ENCODE results near the gene CHRNG. TPM values are rescaled to one million over a fixed set of nuclear protein-coding genes. Genes with fewer than 3 reads are reported as not detected.
A peak's percentile ranks its signal among the peaks of the same experiment; 100 is the strongest.

Gene CHRNG, protein sequence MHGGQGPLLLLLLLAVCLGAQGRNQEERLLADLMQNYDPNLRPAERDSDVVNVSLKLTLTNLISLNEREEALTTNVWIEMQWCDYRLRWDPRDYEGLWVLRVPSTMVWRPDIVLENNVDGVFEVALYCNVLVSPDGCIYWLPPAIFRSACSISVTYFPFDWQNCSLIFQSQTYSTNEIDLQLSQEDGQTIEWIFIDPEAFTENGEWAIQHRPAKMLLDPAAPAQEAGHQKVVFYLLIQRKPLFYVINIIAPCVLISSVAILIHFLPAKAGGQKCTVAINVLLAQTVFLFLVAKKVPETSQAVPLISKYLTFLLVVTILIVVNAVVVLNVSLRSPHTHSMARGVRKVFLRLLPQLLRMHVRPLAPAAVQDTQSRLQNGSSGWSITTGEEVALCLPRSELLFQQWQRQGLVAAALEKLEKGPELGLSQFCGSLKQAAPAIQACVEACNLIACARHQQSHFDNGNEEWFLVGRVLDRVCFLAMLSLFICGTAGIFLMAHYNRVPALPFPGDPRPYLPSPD
- not detected in 2 replicates for total RNA-seq (2014; rRNA removed; shearing (Covaris generic))

DNA sequence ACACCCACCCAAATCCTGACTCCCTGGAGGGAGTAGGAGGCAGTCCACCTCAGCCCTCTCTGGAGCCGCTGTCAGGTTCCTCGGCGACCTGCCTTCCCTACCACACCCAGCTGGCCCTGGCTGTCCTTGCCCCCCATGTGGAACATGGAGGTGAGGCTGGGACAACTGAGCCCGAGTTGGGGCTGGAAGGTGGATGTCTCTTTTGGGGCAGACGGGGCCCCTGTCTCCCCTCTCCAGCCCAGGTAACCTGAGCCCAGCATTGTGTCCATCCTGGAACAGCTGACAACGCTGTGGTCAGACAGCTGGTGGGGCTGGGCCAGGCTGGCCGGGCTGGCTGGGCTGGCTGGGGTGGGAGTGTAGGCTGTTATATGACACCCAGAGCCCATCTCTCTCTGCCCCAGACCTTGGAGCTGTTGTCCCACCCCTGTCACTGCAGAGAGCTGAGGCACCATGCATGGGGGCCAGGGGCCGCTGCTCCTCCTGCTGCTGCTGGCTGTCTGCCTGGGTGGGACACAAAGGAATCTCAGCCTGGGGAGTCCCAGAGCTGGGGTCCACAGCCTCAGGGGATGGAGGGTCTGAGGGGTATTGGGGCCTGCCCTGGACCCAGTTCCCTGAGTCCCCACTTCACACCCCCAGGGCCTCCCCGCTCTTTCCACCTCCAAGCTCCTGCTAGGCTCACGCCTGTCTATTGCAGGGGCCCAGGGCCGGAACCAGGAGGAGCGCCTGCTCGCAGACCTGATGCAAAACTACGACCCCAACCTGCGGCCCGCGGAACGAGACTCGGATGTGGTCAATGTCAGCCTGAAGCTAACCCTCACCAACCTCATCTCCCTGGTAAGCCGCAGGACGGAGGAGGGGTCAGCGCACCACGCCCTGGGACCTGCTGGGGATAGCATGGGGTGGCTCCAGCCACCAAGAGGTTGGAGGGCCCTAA, at the start of gene CHRNG:
Gene CHRNG (plus strand): TSS at position 395 of the 934 bp plus-strand sequence. CDS start 56 bp downstream, at position 451.
- no peaks in the 10 kb centered on the region for H3K27me3 ChIP-seq (ENCODE audit: control insufficient read depth, insufficient read depth, low read length)
- H3K36me3 ChIP-seq (replicated peaks; ENCODE audit: control insufficient read depth, insufficient read depth, low read length), result no peaks in the 10 kb centered on the region
- DNase-seq, result peak; percentile 75
- no peak within 1 kb of the TSS for H3K4me3 ChIP-seq (ENCODE audit: insufficient read depth, low read depth, low read length)

DNA sequence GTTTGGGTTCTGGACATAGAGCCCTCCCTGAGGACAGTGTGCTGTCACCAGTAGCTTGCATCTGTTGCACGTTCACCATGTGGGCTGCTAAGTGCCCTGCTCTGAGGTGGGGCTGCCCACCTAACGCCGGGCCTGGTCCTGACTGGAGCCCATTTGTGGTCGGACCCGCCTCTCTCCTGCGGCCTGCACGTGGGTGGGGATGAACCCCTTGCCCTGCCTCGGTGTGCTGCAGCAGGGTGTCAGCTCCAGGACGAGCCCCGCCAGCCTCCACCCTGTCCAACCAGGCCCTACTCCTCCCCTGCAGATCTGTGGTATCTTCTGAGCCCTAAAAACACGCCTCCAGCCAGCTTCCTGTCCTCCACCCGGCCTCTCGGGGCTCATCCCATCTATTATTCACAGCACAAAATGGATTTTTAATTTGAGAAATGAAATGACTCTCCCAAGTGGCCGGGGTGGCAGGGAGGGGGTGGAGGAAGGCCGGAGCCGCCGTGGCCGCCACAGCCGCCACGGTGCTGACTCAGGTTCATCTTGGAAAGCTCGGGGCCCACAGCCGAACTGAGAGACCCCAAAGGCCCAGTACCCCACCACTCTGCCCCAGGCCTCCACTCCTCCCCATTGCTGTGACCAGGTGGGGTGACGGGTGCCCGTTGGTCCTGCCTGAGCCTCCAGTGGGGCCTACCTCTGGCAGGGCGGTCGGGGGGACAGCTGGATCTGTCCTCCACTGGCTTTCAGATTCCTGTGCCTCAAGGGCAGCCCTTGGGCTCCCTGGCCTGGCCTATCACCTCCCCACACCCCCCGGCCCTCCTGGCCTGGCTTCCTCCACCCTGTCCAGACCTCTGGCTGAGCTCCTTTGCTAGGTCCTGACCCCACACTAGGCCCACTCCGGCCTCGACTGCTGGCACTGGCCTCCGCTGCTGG, 49.0 kb upstream of the CHRNG start:
- Histone ChIP-seq H3K27me3 (ENCODE audit: control insufficient read depth, insufficient read depth, low read length) (peaks cover 37% of the 10 kb centered on the region), H3K36me3 (replicated peaks; ENCODE audit: control insufficient read depth, insufficient read depth, low read length) (no peaks in the 10 kb centered on the region), H3K4me3 (ENCODE audit: insufficient read depth, low read depth, low read length) (no peak overlapping the region)
- peak; percentile 58 for DNase-seq

DNA sequence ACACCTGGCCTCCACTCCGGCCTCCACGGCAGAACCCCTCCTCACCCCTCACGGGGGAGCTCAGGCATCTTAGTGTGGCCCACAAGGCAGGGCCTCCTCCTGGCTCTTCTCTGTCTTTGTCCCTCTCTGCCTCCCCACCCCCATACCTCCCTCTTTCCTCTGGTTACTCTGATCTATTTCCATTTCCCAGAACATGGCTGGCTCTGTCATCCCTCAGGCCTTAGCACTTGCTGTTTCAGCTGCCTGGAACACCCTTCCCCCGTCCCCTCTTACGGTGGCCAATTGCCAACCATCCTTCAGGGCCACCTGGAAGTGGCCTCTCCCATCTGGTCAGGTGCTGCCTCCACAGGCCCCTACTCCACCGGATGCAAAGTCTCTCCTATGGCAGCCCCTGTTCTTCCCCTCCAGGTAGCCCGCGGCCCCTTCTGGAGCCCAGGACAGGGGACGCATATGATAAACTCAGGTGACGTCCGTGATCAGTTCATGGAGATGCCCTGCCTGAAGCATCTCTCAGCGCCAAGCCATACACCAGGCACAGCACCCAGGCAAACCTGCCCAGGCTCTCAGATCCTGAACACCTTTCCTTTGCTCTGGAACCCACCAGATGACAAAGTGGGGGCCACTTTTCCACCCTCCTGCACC, 48.2 kb upstream of the CHRNG start:
- peaks cover 30% of the 10 kb centered on the region for H3K27me3 ChIP-seq (ENCODE audit: control insufficient read depth, insufficient read depth, low read length)
- no peaks in the 10 kb centered on the region for H3K36me3 ChIP-seq (replicated peaks; ENCODE audit: control insufficient read depth, insufficient read depth, low read length)
- H3K4me3 ChIP-seq (ENCODE audit: insufficient read depth, low read depth, low read length), result no peak overlapping the region
- DNase-seq, result peak; percentile 56

DNA sequence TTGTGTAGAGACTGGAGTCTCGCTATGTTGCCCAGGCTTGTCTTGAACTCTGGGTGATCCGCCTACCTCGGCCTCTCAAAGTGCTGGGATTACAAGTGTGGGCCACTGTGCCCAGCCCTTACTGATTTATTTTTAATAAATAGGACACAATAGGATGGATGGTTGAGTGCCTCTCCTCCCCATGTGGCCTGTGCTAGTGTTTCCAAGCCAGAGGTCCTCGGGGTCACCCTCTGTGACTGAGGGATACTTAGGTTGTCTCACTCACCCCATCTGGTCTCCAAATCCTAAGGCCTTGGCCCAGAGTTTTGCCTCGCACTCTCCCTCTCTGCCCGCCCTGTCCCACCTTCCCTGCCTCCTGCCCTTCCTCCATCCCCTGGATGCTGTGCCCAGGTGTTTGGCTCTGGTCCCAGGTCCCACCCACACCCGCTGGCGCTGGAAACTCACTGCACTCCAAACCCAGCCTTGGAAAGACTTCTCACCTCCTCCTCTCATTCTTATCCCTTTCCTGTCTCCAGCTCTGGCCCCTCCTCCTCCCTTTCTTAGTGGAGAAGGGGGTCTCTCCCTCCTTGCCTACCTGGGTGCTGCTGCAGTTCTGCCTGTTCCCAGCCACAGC, 47.1 kb upstream of the CHRNG start:
- Histone ChIP-seq H3K27me3 (ENCODE audit: control insufficient read depth, insufficient read depth, low read length) (peaks cover 19% of the 10 kb centered on the region), H3K4me3 (ENCODE audit: insufficient read depth, low read depth, low read length) (no peak overlapping the region), H3K36me3 (replicated peaks; ENCODE audit: control insufficient read depth, insufficient read depth, low read length) (no peaks in the 10 kb centered on the region)
- no peak for DNase-seq

DNA sequence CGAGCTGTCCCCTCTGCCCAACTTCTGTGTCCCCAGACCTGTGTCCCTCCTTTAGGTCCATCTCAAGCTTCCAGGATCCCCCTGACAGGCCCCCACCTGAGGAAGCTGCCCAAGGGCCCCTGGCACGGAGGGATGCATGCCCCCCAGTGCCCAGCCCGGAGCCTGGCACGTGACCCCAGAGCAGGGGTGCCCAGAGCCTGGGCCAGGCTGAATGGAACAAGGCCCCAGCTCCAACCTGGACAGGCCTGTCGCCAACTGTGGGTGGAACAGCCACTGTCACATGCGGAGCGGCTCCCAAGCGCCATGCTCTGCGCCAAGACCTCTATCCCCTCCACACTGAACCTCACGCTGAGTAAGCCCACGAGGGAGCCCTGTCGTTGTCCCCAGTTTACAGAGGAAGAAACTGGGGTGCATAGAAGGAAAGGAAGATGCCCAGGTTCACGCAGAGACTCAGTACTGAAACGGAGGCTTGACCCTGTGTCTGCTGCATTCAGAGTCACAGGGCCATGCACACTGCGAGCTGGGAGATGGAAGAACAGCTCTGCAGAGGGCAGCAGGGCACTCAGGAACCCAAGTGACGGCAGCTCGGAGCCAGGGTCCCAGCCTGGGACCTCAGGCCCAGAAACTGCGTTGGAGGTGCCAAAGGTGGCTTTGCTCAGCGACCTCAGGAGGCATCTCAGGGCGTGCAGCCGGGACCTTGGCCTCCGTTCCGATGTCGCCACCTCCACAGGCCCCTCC, 46.4 kb upstream of the CHRNG start:
- Histone ChIP-seq H3K36me3 (replicated peaks; ENCODE audit: control insufficient read depth, insufficient read depth, low read length) (no peaks in the 10 kb centered on the region), H3K27me3 (ENCODE audit: control insufficient read depth, insufficient read depth, low read length) (peaks cover 13% of the 10 kb centered on the region), H3K4me3 (ENCODE audit: insufficient read depth, low read depth, low read length) (no peak overlapping the region)
- no peak for DNase-seq

DNA sequence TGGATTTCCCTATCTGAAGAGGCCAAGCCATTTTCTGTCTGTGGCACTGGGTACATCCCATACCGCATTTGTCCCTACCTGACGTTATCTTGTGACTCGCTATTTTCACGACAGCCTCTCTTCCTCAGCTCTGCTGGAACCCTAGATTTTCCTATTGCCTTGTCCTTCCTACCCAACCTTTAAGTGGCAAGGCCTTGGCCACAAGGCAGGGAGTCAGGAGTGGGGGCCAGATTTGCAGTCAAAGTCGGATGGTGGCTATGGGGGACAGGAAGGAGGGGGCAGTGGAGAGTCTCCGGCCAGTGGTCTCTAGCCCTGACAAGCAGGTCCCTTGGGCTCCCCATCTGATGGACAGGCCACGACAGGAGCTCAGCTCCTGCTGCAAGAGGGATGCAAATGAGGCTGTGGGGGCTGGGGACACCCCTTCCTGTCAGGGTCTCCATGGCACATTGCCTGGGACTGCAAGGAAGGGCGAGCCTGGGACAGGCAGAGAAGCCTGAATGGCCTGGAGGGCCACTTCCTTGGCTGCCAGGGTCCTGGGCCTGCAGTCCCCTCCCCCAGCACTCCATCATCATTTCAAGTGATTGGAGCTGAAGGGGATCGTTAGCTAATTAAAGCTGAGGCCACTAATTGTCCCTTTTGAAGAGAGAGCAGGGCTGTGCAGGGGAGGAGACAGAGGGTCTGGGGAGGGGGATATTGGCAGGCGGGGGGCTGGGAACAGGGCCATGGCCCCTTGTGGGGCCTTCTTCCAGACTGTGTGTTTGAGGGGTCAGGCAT, 45.6 kb upstream of the CHRNG start:
- Histone ChIP-seq H3K27me3 (ENCODE audit: control insufficient read depth, insufficient read depth, low read length) (peaks cover 6% of the 10 kb centered on the region), H3K4me3 (ENCODE audit: insufficient read depth, low read depth, low read length) (no peak overlapping the region), H3K36me3 (replicated peaks; ENCODE audit: control insufficient read depth, insufficient read depth, low read length) (no peaks in the 10 kb centered on the region)
- peak; percentile 58 for DNase-seq

DNA sequence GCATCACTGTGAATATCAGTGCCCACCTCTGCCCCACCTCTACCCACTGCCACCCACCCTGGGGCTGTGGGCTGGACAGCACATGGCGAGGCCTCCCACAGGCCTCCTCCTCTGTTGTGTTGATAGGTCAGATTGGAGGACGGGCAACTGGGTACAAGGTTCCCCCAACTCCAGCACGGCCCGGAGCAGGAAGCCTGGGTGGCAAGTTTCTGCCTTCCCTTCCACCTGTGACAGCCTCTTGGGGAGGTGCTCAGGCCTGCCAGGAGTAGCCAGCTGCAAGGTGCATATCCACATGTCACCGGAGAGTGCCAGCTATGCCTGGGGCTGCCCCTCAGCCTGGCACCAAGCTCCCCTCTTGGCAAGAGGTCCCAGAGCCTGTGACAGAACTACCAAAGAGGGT, 45.0 kb upstream of the CHRNG start:
- peaks cover 3% of the 10 kb centered on the region; the same call in 1 of the 2 replicates for H3K27me3 ChIP-seq (ENCODE audit: control insufficient read depth, insufficient read depth, low read length)
- no peaks in the 10 kb centered on the region for H3K36me3 ChIP-seq (replicated peaks; ENCODE audit: control insufficient read depth, insufficient read depth, low read length)
- no peak overlapping the region for H3K4me3 ChIP-seq (ENCODE audit: insufficient read depth, low read depth, low read length)
- no peak for DNase-seq

DNA sequence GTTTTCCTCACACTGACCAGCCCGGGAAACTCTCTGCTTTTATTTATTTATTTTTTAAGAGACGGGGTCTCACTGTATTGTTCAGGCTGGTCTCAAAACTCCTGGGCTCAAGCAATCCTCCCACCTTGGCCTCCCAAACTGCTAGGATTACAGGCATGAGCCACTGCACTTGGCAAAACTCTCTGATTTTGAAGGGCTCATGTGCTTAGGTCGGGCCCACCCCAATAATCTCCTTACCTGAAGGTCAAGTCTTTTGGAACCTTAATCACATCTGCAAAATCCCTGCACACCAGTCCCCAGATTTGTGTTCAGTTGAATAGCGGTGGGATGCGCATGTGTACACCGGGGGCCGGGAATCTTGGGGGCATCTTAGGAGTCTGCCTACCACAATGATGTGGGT, 44.2 kb upstream of the CHRNG start:
- DNase-seq, result no peak
- no peaks in the 10 kb centered on the region; the same call in 1 of the 2 replicates for H3K27me3 ChIP-seq (ENCODE audit: control insufficient read depth, insufficient read depth, low read length)
- H3K36me3 ChIP-seq (replicated peaks; ENCODE audit: control insufficient read depth, insufficient read depth, low read length), result no peaks in the 10 kb centered on the region
- no peak overlapping the region for H3K4me3 ChIP-seq (ENCODE audit: insufficient read depth, low read depth, low read length)

DNA sequence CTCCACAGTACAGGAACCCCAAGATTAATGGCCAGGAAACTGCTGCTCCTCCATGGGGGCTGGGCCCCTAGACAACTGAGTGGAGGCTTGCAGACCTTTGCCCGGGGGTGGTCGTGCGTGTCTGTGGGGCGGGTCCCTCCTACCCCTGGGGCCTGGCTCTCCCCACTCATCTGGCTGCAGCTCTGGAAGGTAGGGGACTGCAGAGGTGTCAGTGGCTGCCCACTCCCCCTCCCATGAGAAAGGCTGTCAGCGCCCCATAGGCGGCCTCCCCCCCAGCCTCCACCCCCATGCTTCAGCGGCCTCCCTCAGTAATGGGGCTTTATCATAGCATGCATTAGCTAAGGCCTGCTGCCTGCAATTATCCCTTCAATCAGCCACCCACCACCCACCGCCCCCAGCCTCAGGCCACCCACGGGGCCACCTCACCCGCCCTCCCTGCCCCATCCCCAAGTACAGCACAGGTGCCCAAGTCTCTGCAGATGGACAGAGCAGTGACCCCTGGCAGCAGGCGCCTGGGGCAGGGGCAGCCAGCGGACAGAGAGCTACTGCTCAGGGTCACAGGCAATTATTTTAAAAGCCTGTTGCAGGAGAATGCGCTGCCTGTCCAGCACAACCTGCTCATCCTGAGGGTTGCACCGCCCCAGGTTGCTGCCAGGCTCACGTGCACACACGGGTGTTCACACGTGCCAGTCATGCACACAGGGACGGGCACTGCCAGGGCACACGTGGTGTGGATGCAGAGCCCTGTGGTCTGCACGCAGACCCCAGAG, 42.8 kb upstream of the CHRNG start:
- H3K4me3 ChIP-seq (ENCODE audit: insufficient read depth, low read depth, low read length), result no peak overlapping the region
- peaks cover 2% of the 10 kb centered on the region for H3K27me3 ChIP-seq (ENCODE audit: control insufficient read depth, insufficient read depth, low read length)
- no peaks in the 10 kb centered on the region for H3K36me3 ChIP-seq (replicated peaks; ENCODE audit: control insufficient read depth, insufficient read depth, low read length)
- no peak for DNase-seq

DNA sequence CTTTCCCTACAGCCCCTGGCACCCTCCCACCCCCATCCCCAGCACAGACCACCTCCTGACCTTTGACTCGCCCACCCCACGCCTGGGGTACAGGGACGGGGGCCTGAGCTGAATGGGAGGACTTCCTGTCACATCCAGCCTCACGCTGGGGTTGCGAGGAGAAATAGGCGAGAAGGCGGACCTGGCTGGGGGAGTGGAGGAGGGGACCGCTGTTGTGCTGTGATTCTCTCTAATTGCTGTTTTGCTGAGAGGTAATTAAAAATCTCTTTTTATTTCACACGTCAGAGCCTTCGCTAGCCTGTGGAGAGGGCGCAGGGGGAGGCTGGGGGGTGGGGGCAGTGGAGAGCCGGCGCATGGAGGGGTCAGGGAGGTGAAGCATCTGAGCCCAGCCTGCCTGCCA, 42.1 kb upstream of the CHRNG start:
- H3K27me3 ChIP-seq (ENCODE audit: control insufficient read depth, insufficient read depth, low read length), result peaks cover 4% of the 10 kb centered on the region
- no peaks in the 10 kb centered on the region for H3K36me3 ChIP-seq (replicated peaks; ENCODE audit: control insufficient read depth, insufficient read depth, low read length)
- DNase-seq, result peak; percentile 72
- H3K4me3 ChIP-seq (ENCODE audit: insufficient read depth, low read depth, low read length), result no peak overlapping the region

DNA sequence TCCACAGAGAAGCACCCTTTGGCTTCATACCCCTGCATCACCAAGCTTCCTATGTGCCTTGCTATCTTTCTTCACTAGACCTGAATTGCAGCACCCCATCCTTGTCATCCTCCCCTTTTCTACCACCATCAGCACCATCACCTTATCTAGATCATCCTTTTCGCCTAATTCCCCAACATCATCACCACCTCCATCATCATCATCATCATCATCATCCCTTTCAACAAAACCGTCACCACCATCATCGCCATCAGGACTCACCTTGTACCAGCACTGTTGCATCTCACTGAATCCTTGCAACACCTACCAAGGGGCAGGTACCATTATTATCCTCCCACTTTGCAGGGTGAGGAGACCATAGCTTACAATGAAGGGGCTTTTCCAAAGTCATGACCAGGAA, 41.0 kb upstream of the CHRNG start:
- no peak for DNase-seq

More for the DNA sequence above, 41.0 kb upstream of the CHRNG start:
- Histone ChIP-seq H3K27me3 (ENCODE audit: control insufficient read depth, insufficient read depth, low read length) (peaks cover 14% of the 10 kb centered on the region), H3K36me3 (replicated peaks; ENCODE audit: control insufficient read depth, insufficient read depth, low read length) (no peaks in the 10 kb centered on the region), H3K4me3 (ENCODE audit: insufficient read depth, low read depth, low read length) (no peak overlapping the region)

All from H7 (cell line).